K562 (cell line): ENCODE data around the gene QSOX2. TPM values are rescaled to one million over a fixed set of nuclear protein-coding genes. Genes with fewer than 3 reads are reported as not detected.

Experiments
- ATAC-seq: fragments of 200-7000 bp; cut with Tn5 transposase; 3 replicates; pipeline ENCODE4 v1.9.1; 2020; ENCODE audit warnings: moderate library complexity
- BruUV-seq: library from RNA; stranded (reverse); fragments of 400-500 nt; replicated peaks from 2 replicates; lab custom pipeline; 2021; lab: Mats Ljungman, UMichigan
- CTCF ChIA-PET: fragments of 300-600 bp; formaldehyde crosslinking; extraction: SDS; loops from one replicate; lab custom pipeline; 2021; ENCODE audit warnings: low intra/inter-chr PET ratio; lab: Yijun Ruan, JAX
- POLR2A ChIA-PET: fragments of 300-600, 350-650 bp; sonication (Branson Sonifier 250); formaldehyde crosslinking; extraction: SDS; loops from one replicate; lab custom pipeline; 2021; ENCODE audit warnings: antibody characterized with exemption, inconsistent platforms; lab: Yijun Ruan, JAX
- DNase-seq, 4 experiments: peaks; one replicate each; pipeline versions ENCODE4 v3.0.0 to v3.0.0-alpha.2; 2011 to 2018; ENCODE audit warnings: low spot score in 3 of 4, mixed read lengths in 3 of 4; ENCODE audit errors: extremely low read depth in 1 of 4
- FAIRE-seq: peaks from 2 replicates; lab custom pipeline; 2011; peaks lifted over from hg19 to GRCh38; lab: Jason Lieb, UNC
- H2AFZ ChIP-seq: 2 replicates; pipeline ENCODE4 v1.6.0; 2011; ENCODE audit warnings: low read depth, low read length, control low read depth, inconsistent platforms
- H3K27ac ChIP-seq: fragments of 200-600 bp; 3 replicates; pipeline ENCODE4 v1.8.0; 2011; ENCODE audit warnings: low read depth, mild to moderate bottlenecking, control low read depth, inconsistent platforms, low read length, moderate library complexity, mixed read lengths; ENCODE audit errors: extremely low read depth
- H3K27me3 ChIP-seq, 2 experiments: fragments of 300-600 bp in 1 of 2; 2 replicates in 1 of 2; 3 replicates in 1 of 2; pipeline versions ENCODE4 v1.6.0 to v1.8.0; 2011; ENCODE audit warnings: inconsistent platforms in 2 of 2, low read length in 2 of 2, mild to moderate bottlenecking in 1 of 2, mixed read lengths in 1 of 2, moderate library complexity in 1 of 2; ENCODE audit not compliant: control insufficient read depth in 2 of 2, insufficient read depth in 2 of 2
- H3K36me3 ChIP-seq: fragments of 300-600 bp; 3 replicates; pipeline ENCODE4 v1.8.0; 2011; ENCODE audit warnings: mild to moderate bottlenecking, low read length, inconsistent platforms; ENCODE audit not compliant: control insufficient read depth, insufficient read depth
- H3K4me1 ChIP-seq, 2 experiments: fragments of 200-600 bp in 1 of 2; replicated peaks in 1 of 2; 2 replicates in 1 of 2; 3 replicates in 1 of 2; pipeline versions ENCODE4 v1.5.1 to v1.8.0; 2011; ENCODE audit warnings: inconsistent platforms in 2 of 2, low read length in 2 of 2, mild to moderate bottlenecking in 1 of 2, mixed read lengths in 1 of 2, moderate library complexity in 1 of 2; ENCODE audit not compliant: control insufficient read depth in 2 of 2, insufficient read depth in 2 of 2
- H3K4me2 ChIP-seq: 2 replicates; pipeline ENCODE4 v1.6.1; 2011; ENCODE audit warnings: low read length, control low read depth, inconsistent platforms, mixed read lengths; ENCODE audit not compliant: insufficient read depth
- H3K4me3 ChIP-seq: fragments of 200-600 bp; sonication (generic), shearing (Covaris generic); 2 replicates; pipeline ENCODE4 v1.5.1; 2016; ENCODE audit warnings: control low read depth, inconsistent platforms
- H3K79me2 ChIP-seq: fragments of 200-600 bp; 3 replicates; pipeline ENCODE4 v1.8.0; 2011; ENCODE audit warnings: low read length, inconsistent platforms; ENCODE audit not compliant: control insufficient read depth, insufficient read depth
- H3K9ac ChIP-seq, 2 experiments: 2 replicates each; pipeline versions ENCODE4 v1.6.0 to v1.6.1; 2011; ENCODE audit warnings: low read depth in 2 of 2, low read length in 2 of 2, control low read depth in 1 of 2, inconsistent platforms in 1 of 2, mild to moderate bottlenecking in 1 of 2, mixed read lengths in 1 of 2; ENCODE audit not compliant: insufficient read depth in 1 of 2
- H3K9me1 ChIP-seq: one replicate; pipeline ENCODE4 v1.6.0; 2011; ENCODE audit warnings: inconsistent platforms, mild to moderate bottlenecking, low read length, moderate library complexity; ENCODE audit not compliant: control insufficient read depth, insufficient read depth
- H3K9me3 ChIP-seq: replicated peaks from 2 replicates; pipeline ENCODE4 v1.5.1; 2011; ENCODE audit warnings: low read depth, low read length, inconsistent platforms; ENCODE audit not compliant: control insufficient read depth, insufficient read depth
- H4K20me1 ChIP-seq: replicated peaks from 2 replicates; pipeline ENCODE4 v1.6.1; 2011; ENCODE audit warnings: low read length, inconsistent platforms, mixed read lengths; ENCODE audit not compliant: control insufficient read depth, insufficient read depth
- BRF1 ChIP-seq: IDR thresholded peaks from 3 replicates; pipeline ENCODE4 v1.6.1; 2011; ENCODE audit warnings: borderline replicate concordance, mild to moderate bottlenecking; ENCODE audit not compliant: insufficient read length; ENCODE audit errors: extremely low read depth
- ETV5 ChIP-seq: sonication (generic); formaldehyde crosslinking; IDR thresholded peaks from 2 replicates; pipeline ENCODE4 v1.4.0; 2020; ENCODE audit warnings: low read depth, mild to moderate bottlenecking, missing genetic modification reagents
- GMEB1 ChIP-seq: fragments of 250-450 bp; sonication (Bioruptor Pico); IDR thresholded peaks from 2 replicates; pipeline ENCODE4 v1.4.0; 2020; ENCODE audit warnings: mild to moderate bottlenecking
- IRF1 ChIP-seq: sonication (generic); formaldehyde crosslinking; IDR thresholded peaks from 2 replicates; pipeline ENCODE4 v1.8.0; 2022; ENCODE audit warnings: missing genetic modification reagents, mild to moderate bottlenecking, borderline replicate concordance
- NCOA6 ChIP-seq: fragments of 450-650 bp; IDR thresholded peaks from 2 replicates; pipeline ENCODE4 v1.6.1; 2017; ENCODE audit warnings: mild to moderate bottlenecking
- STAT5A ChIP-seq: IDR thresholded peaks from 2 replicates; pipeline ENCODE4 v1.6.1; 2012; ENCODE audit warnings: low read length, inconsistent platforms, borderline replicate concordance
- STAT5B ChIP-seq: fragments of 250-450 bp; sonication (Bioruptor Pico); IDR thresholded peaks from 2 replicates; pipeline ENCODE4 v1.8.0; 2021; ENCODE audit warnings: mild to moderate bottlenecking, inconsistent platforms
- ZBED1 ChIP-seq: IDR thresholded peaks from 2 replicates; pipeline ENCODE4 v1.6.1; 2014
- ZNF263 ChIP-seq: sonication (generic); formaldehyde crosslinking; IDR thresholded peaks from 2 replicates; pipeline ENCODE4 v1.8.0; 2022; ENCODE audit warnings: mild to moderate bottlenecking, missing genetic modification reagents, borderline replicate concordance
- WGBS: fragments of 100-300 bp; shearing (Covaris generic); methylation state at CpG from one replicate; pipeline ENCODE4 v1.1.6; 2016; ENCODE audit warnings: low coverage, mixed read lengths; ENCODE audit not compliant: insufficient coverage; ENCODE audit errors: missing lambda C conversion rate; 5-methylcytosine and 5-hydroxymethylcytosine counted together
- in situ Hi-C: fragments of 300-500 bp; cut with MboI; formaldehyde crosslinking; loops from 4 replicates; pipeline ENCODE4 v1.15.0; 2018; ENCODE audit warnings: inconsistent platforms, mixed read lengths
- intact Hi-C: fragments of 100-400 bp; cut with micrococcal nuclease; formaldehyde crosslinking; loops from 2 replicates; pipeline ENCODE4 v1.14.2; 2022
- polyA plus RNA-seq, 8 experiments: library from polyadenylated mRNA; depleted of rRNA in 4 of 8; stranded (reverse) in 5 of 8; unstranded in 3 of 8; fragments of >200 nt; fragmentation: Nextera tagmentation in 2 of 8; fragmentation: Illumina TruSeq in 1 of 8; extraction: Ambion mirVana in 2 of 8; extraction: Trizol in 1 of 8; gene quantifications; 2 replicates each; pipeline versions ENCODE4 v1.2.1 to v1.2.3, GENCODE V29; 2011 to 2014; ENCODE audit warnings: inconsistent platforms in 1 of 8, missing spikeins in 1 of 8
- total RNA-seq, 7 experiments: library from RNA; depleted of rRNA in 6 of 7; stranded (reverse); fragments of >200 nt in 6 of 7; fragmentation: Illumina TruSeq in 2 of 7; extraction: Trizol in 2 of 7; gene quantifications; 2 replicates each; pipeline versions ENCODE4 v1.2.1 to v1.2.3, GENCODE V29; 2011 to 2021; ENCODE audit warnings: low replicate concordance in 1 of 7

The QSOX2 gene
- total and polyA plus RNA-seq, 9 of the 15 experiments (the other 6 are each of a cell fraction or from before 2014, with no cell fraction given): 0.51 to 23.7 (median 12.7) TPM

- H3K27ac ChIP-seq: no peak overlapping the region
- CTCF ChIA-PET: interaction anchor here (0.7 to 3.9 kb wide), 2 partner anchors 31 to 114 kb away, joined by 3 to 25 read pairs; no protein-coding TSS in a partner anchor
- H4K20me1 ChIP-seq: peaks cover 17% of the 10 kb centered on the region
- H3K4me1 ChIP-seq: peaks cover 0 to 62% of the 10 kb centered on the region in 2 experiments; a peak in 2 of 5 replicates
- no peak overlapping the region for H2AFZ ChIP-seq
- DNase-seq: no peak
- no peak for ATAC-seq
- no peaks in the 10 kb centered on the region for H3K79me2 ChIP-seq
- no peak overlapping the region for H3K4me3 ChIP-seq
- no peaks in the 10 kb centered on the region for H3K36me3 ChIP-seq
- in situ Hi-C loops (no loop called here), intact Hi-C loops (no loop called here)
- 3% methylated on average over 15 of the region's 19 CpGs for WGBS
- no TSS peak for BruUV-seq
- TF ChIP-seq ZNF263 (CRISPR knock-in tag) (no peak), BRF1 (no peak), STAT5A (no peak), IRF1 (CRISPR knock-in tag) (no peak), ZBED1 (no peak), ETV5 (CRISPR knock-in tag) (no peak), STAT5B (CRISPR knock-in tag) (no peak), GMEB1 (CRISPR knock-in tag) (no peak), NCOA6 (no peak)
- no peak for FAIRE-seq
- no peaks in the 10 kb centered on the region; the same call in 1 of the 2 replicates for H3K9me3 ChIP-seq
- no peaks in the 10 kb centered on the region for H3K9me1 ChIP-seq
- no peak overlapping the region for H3K9ac ChIP-seq
- no peak overlapping the region for H3K4me2 ChIP-seq
- peaks cover 21 to 65% of the 10 kb centered on the region in 2 experiments; a peak in 4 of 5 replicates for H3K27me3 ChIP-seq
- POLR2A ChIA-PET: interaction anchor here (0.5 kb wide), 1 partner anchor 23 kb away, joined by 4 read pairs; no protein-coding TSS in a partner anchor
Measured at GRCh38 chr9:136284951-136285350, 39.3 kb upstream of the QSOX2 start.
